GM23338 (cell line): ENCODE results near the gene ELF5. TPM values are rescaled to one million over a fixed set of nuclear protein-coding genes. Genes with fewer than 3 reads are reported as not detected.

Experiments used
- ATAC-seq: fragments of 200-7000 bp; cut with Tn5 transposase; 3 replicates; pipeline ENCODE4 v1.9.1; 2020
- DNase-seq: peaks from one replicate; pipeline ENCODE4 v3.0.0-alpha.2; 2015; ENCODE audit warnings: low spot score
- H2AFZ ChIP-seq: fragments of 200-600 bp; sonication (generic); 2 replicates; pipeline ENCODE4 v1.8.0; 2016; ENCODE audit warnings: antibody characterized with exemption, mild to moderate bottlenecking, moderate library complexity
- H3F3A ChIP-seq: fragments of 200-600 bp; sonication (generic); replicated peaks from 2 replicates; pipeline ENCODE4 v1.8.0; 2017; ENCODE audit warnings: antibody characterized with exemption, mixed run types, low read depth
- H3K27ac ChIP-seq: fragments of 200-600 bp; sonication (generic); 2 replicates; pipeline ENCODE4 v1.6.1; 2016; ENCODE audit warnings: low read depth
- H3K27me3 ChIP-seq: fragments of 200-600 bp; sonication (generic); 2 replicates; pipeline ENCODE4 v1.8.0; 2016; ENCODE audit warnings: mild to moderate bottlenecking, mixed run types, moderate library complexity; ENCODE audit not compliant: insufficient read depth
- H3K36me3 ChIP-seq: fragments of 200-600 bp; sonication (generic); 2 replicates; pipeline ENCODE4 v1.8.0; 2016; ENCODE audit warnings: mild to moderate bottlenecking; ENCODE audit not compliant: insufficient read depth
- H3K4me1 ChIP-seq: fragments of 200-600 bp; sonication (generic); 2 replicates; pipeline ENCODE4 v1.8.0; 2016; ENCODE audit warnings: mild to moderate bottlenecking, moderate library complexity; ENCODE audit not compliant: insufficient read depth
- H3K4me2 ChIP-seq: fragments of 200-600 bp; sonication (generic); 2 replicates; pipeline ENCODE4 v1.7.1; 2017; ENCODE audit warnings: mixed run types
- H3K4me3 ChIP-seq: fragments of 200-600 bp; sonication (generic); 2 replicates; pipeline ENCODE4 v1.6.1; 2016; ENCODE audit warnings: mixed run types
- H3K79me2 ChIP-seq: fragments of 200-600 bp; sonication (generic); replicated peaks from 2 replicates; pipeline ENCODE4 v1.8.0; 2017; ENCODE audit warnings: mild to moderate bottlenecking; ENCODE audit not compliant: insufficient read depth
- H3K9me2 ChIP-seq: fragments of 200-600 bp; sonication (generic); 2 replicates; pipeline ENCODE4 v1.8.0; 2017; ENCODE audit not compliant: insufficient read depth
- H4K20me1 ChIP-seq: fragments of 200-600 bp; sonication (generic); replicated peaks from 2 replicates; pipeline ENCODE4 v1.8.0; 2017; ENCODE audit warnings: mild to moderate bottlenecking; ENCODE audit not compliant: insufficient read depth
- H3K27ac Mint-ChIP-seq: 2 replicates; pipeline ENCODE4 v1.8.0; 2020; ENCODE audit warnings: inconsistent platforms, mild to moderate bottlenecking, moderate library complexity, mixed read lengths
- H3K27me3 Mint-ChIP-seq: 3 replicates; pipeline ENCODE4 v1.8.0; 2022; ENCODE audit warnings: low read depth, mild to moderate bottlenecking, moderate library complexity, mixed read lengths, inconsistent platforms; ENCODE audit not compliant: insufficient read depth, poor library complexity
- H3K36me3 Mint-ChIP-seq: 3 replicates; pipeline ENCODE4 v1.8.0; 2021; ENCODE audit warnings: low read depth, mild to moderate bottlenecking, inconsistent platforms, moderate library complexity, mixed read lengths
- H3K4me1 Mint-ChIP-seq: 3 replicates; pipeline ENCODE4 v1.8.0; 2020; ENCODE audit warnings: mild to moderate bottlenecking, inconsistent platforms, mixed read lengths
- H3K4me3 Mint-ChIP-seq: 3 replicates; pipeline ENCODE4 v1.8.0; 2021; ENCODE audit warnings: moderate library complexity, mild to moderate bottlenecking, inconsistent platforms, mixed read lengths
- H3K9me3 Mint-ChIP-seq: 3 replicates; pipeline ENCODE4 v1.8.0; 2020; ENCODE audit warnings: moderate library complexity, mild to moderate bottlenecking, inconsistent platforms, mixed read lengths
- CREB1 ChIP-seq: fragments of 250-450 bp; sonication (Bioruptor Pico); IDR thresholded peaks from 2 replicates; pipeline ENCODE4 v1.5.0; 2020; ENCODE audit warnings: low read depth, mild to moderate bottlenecking, moderate library complexity
- EZH2 ChIP-seq: fragments of 200-600 bp; sonication (generic); IDR thresholded peaks from one replicate; pipeline ENCODE4 v1.8.0; 2017; ENCODE audit warnings: antibody characterized with exemption, mild to moderate bottlenecking, low read depth; ENCODE audit not compliant: unreplicated experiment
- EZH2phosphoT487 ChIP-seq: fragments of 200-600 bp; sonication (generic); IDR thresholded peaks from one replicate; pipeline ENCODE4 v1.8.1; 2018; ENCODE audit warnings: antibody characterized with exemption; ENCODE audit not compliant: unreplicated experiment
- JUNB ChIP-seq: IDR thresholded peaks from one replicate; pipeline ENCODE4 v1.6.1; 2016; ENCODE audit warnings: antibody characterized with exemption; ENCODE audit not compliant: unreplicated experiment
- POLR2AphosphoS5 ChIP-seq: IDR thresholded peaks from 2 replicates; pipeline ENCODE4 v1.6.1; 2016; ENCODE audit warnings: antibody characterized with exemption, low read depth
- STAT1 ChIP-seq: IDR thresholded peaks from one replicate; pipeline ENCODE4 v1.6.1; 2016; ENCODE audit warnings: antibody characterized with exemption; ENCODE audit not compliant: unreplicated experiment
- ZNF114 ChIP-seq: fragments of 250-450 bp; sonication (Bioruptor Pico); IDR thresholded peaks from 2 replicates; pipeline ENCODE4 v1.5.0; 2020; ENCODE audit warnings: mild to moderate bottlenecking, moderate library complexity
- ZNF331 ChIP-seq: fragments of 250-450 bp; sonication (Bioruptor Pico); IDR thresholded peaks from 2 replicates; pipeline ENCODE4 v1.5.0; 2020; ENCODE audit warnings: low read depth, mild to moderate bottlenecking, moderate library complexity
- polyA plus RNA-seq: library from polyadenylated mRNA; unstranded; fragments of >200 nt; fragmentation: Nextera tagmentation; extraction: Ambion mirVana; gene quantifications from 2 replicates; pipeline ENCODE4 v1.2.1, GENCODE V29; 2016
- total RNA-seq: library from RNA; depleted of rRNA; stranded (reverse); fragments of >200 nt; shearing (Covaris generic); gene quantifications from 2 replicates; pipeline ENCODE4 v1.2.3, GENCODE V29; 2014
- TF ChIP-seq, protein P1 (sequence below): IDR thresholded peaks from one replicate; pipeline ENCODE4 v1.6.1; 2018; ENCODE audit warnings: antibody characterized with exemption; ENCODE audit not compliant: unreplicated experiment
- TF ChIP-seq, protein P2 (sequence below): fragments of 250-450 bp; sonication (Bioruptor Pico); IDR thresholded peaks from 2 replicates; pipeline ENCODE4 v1.5.0; 2020; ENCODE audit warnings: mild to moderate bottlenecking, moderate library complexity

ELF5 gene
- total and polyA plus RNA-seq, 2 experiments from 2014 or later, result not detected

GRCh38 chr11:34457607-34458006 lies 56.0 kb downstream of the ELF5 start:
- H3K27ac Mint-ChIP-seq, result no peak overlapping the region
- ATAC-seq (no peak), DNase-seq (no peak)
- Histone ChIP-seq H3F3A (no peaks in the 10 kb centered on the region), H3K27ac (no peak overlapping the region), H3K79me2 (no peaks in the 10 kb centered on the region), H3K9me2 (no peaks in the 10 kb centered on the region), H3K27me3 (no peaks in the 10 kb centered on the region), H3K4me3 (no peak overlapping the region), H3K4me2 (no peak overlapping the region), H3K36me3 (peaks cover 10% of the 10 kb centered on the region; the same call in 1 of the 2 replicates), H4K20me1 (no peaks in the 10 kb centered on the region; the same call in 1 of the 2 replicates), H2AFZ (no peak overlapping the region), H3K4me1 (no peaks in the 10 kb centered on the region)
- H3K9me3 Mint-ChIP-seq, result no peaks in the 10 kb centered on the region
- no peaks in the 10 kb centered on the region; the same call in 2 of the 3 replicates for H3K4me1 Mint-ChIP-seq
- H3K36me3 Mint-ChIP-seq, result peaks cover 24% of the 10 kb centered on the region; the same call in 2 of the 3 replicates
- TF ChIP-seq ZNF114 (CRISPR knock-in tag) (no peak), STAT1 (no peak), POLR2AphosphoS5 (no peak), CREB1 (CRISPR knock-in tag) (no peak), EZH2phosphoT487 (no peak)
- TF ChIP-seq, protein P1, sequence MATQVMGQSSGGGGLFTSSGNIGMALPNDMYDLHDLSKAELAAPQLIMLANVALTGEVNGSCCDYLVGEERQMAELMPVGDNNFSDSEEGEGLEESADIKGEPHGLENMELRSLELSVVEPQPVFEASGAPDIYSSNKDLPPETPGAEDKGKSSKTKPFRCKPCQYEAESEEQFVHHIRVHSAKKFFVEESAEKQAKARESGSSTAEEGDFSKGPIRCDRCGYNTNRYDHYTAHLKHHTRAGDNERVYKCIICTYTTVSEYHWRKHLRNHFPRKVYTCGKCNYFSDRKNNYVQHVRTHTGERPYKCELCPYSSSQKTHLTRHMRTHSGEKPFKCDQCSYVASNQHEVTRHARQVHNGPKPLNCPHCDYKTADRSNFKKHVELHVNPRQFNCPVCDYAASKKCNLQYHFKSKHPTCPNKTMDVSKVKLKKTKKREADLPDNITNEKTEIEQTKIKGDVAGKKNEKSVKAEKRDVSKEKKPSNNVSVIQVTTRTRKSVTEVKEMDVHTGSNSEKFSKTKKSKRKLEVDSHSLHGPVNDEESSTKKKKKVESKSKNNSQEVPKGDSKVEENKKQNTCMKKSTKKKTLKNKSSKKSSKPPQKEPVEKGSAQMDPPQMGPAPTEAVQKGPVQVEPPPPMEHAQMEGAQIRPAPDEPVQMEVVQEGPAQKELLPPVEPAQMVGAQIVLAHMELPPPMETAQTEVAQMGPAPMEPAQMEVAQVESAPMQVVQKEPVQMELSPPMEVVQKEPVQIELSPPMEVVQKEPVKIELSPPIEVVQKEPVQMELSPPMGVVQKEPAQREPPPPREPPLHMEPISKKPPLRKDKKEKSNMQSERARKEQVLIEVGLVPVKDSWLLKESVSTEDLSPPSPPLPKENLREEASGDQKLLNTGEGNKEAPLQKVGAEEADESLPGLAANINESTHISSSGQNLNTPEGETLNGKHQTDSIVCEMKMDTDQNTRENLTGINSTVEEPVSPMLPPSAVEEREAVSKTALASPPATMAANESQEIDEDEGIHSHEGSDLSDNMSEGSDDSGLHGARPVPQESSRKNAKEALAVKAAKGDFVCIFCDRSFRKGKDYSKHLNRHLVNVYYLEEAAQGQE, result no peak
- H3K4me3 Mint-ChIP-seq, result no peak overlapping the region
- H3K27me3 Mint-ChIP-seq, result no peaks in the 10 kb centered on the region

DNA sequence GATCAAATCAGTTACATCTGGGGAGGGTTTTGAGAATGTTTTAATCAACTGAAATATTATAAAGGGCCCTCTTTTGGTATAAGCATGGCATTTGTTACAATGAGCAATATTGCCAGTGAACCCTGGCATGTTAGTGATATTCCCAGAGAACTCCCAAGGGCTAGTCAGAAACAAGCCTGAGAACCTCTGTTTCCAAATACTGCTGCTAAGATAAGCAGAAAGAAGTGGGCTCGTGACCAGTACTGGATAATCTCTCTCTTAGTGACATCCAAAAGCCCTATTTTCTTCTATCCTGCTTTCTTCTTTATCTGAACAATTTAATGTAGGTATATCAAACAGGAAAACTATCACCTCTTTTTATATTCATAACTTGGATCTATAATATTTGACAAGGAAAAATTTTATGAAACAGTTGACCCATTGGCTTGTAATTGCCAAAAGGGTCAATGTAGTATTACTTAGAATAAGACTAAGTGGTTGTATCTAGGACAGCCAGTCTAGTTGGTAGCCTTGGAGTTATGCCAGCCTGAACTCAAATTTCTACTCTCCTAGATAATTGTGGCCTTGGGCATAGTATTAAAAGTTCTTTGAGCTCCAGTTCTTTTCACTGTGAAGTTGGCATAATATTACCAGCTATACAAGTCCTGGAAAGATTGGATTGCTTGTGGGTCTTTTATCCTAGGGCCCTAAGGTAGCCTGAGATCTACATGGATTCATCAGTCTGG lies 59.1 kb downstream of the ELF5 start:
- H3F3A ChIP-seq, result no peaks in the 10 kb centered on the region
- no peaks in the 10 kb centered on the region for H3K27me3 ChIP-seq
- DNase-seq (no peak), ATAC-seq (no peak)
- H3K4me2 ChIP-seq, result no peak overlapping the region
- no peaks in the 10 kb centered on the region for H3K4me1 ChIP-seq
- no peaks in the 10 kb centered on the region for H3K79me2 ChIP-seq
- no peak overlapping the region for H3K4me3 ChIP-seq
- Mint-ChIP-seq H3K36me3 (peaks cover 17% of the 10 kb centered on the region; the same call in 2 of the 3 replicates), H3K27me3 (no peaks in the 10 kb centered on the region), H3K4me3 (no peak overlapping the region), H3K4me1 (no peaks in the 10 kb centered on the region; the same call in 2 of the 3 replicates), H3K9me3 (no peaks in the 10 kb centered on the region), H3K27ac (no peak overlapping the region)
- no peak overlapping the region for H2AFZ ChIP-seq
- no peak overlapping the region for H3K27ac ChIP-seq
- H4K20me1 ChIP-seq, result peaks cover 5% of the 10 kb centered on the region; the same call in 1 of the 2 replicates
- peaks cover 27% of the 10 kb centered on the region; the same call in 1 of the 2 replicates for H3K36me3 ChIP-seq
- no peaks in the 10 kb centered on the region for H3K9me2 ChIP-seq
- TF ChIP-seq JUNB (no peak), STAT1 (no peak), POLR2AphosphoS5 (no peak), EZH2phosphoT487 (no peak), ZNF331 (CRISPR knock-in tag) (no peak), CREB1 (CRISPR knock-in tag) (no peak), EZH2 (no peak)
- TF ChIP-seq, protein P2, sequence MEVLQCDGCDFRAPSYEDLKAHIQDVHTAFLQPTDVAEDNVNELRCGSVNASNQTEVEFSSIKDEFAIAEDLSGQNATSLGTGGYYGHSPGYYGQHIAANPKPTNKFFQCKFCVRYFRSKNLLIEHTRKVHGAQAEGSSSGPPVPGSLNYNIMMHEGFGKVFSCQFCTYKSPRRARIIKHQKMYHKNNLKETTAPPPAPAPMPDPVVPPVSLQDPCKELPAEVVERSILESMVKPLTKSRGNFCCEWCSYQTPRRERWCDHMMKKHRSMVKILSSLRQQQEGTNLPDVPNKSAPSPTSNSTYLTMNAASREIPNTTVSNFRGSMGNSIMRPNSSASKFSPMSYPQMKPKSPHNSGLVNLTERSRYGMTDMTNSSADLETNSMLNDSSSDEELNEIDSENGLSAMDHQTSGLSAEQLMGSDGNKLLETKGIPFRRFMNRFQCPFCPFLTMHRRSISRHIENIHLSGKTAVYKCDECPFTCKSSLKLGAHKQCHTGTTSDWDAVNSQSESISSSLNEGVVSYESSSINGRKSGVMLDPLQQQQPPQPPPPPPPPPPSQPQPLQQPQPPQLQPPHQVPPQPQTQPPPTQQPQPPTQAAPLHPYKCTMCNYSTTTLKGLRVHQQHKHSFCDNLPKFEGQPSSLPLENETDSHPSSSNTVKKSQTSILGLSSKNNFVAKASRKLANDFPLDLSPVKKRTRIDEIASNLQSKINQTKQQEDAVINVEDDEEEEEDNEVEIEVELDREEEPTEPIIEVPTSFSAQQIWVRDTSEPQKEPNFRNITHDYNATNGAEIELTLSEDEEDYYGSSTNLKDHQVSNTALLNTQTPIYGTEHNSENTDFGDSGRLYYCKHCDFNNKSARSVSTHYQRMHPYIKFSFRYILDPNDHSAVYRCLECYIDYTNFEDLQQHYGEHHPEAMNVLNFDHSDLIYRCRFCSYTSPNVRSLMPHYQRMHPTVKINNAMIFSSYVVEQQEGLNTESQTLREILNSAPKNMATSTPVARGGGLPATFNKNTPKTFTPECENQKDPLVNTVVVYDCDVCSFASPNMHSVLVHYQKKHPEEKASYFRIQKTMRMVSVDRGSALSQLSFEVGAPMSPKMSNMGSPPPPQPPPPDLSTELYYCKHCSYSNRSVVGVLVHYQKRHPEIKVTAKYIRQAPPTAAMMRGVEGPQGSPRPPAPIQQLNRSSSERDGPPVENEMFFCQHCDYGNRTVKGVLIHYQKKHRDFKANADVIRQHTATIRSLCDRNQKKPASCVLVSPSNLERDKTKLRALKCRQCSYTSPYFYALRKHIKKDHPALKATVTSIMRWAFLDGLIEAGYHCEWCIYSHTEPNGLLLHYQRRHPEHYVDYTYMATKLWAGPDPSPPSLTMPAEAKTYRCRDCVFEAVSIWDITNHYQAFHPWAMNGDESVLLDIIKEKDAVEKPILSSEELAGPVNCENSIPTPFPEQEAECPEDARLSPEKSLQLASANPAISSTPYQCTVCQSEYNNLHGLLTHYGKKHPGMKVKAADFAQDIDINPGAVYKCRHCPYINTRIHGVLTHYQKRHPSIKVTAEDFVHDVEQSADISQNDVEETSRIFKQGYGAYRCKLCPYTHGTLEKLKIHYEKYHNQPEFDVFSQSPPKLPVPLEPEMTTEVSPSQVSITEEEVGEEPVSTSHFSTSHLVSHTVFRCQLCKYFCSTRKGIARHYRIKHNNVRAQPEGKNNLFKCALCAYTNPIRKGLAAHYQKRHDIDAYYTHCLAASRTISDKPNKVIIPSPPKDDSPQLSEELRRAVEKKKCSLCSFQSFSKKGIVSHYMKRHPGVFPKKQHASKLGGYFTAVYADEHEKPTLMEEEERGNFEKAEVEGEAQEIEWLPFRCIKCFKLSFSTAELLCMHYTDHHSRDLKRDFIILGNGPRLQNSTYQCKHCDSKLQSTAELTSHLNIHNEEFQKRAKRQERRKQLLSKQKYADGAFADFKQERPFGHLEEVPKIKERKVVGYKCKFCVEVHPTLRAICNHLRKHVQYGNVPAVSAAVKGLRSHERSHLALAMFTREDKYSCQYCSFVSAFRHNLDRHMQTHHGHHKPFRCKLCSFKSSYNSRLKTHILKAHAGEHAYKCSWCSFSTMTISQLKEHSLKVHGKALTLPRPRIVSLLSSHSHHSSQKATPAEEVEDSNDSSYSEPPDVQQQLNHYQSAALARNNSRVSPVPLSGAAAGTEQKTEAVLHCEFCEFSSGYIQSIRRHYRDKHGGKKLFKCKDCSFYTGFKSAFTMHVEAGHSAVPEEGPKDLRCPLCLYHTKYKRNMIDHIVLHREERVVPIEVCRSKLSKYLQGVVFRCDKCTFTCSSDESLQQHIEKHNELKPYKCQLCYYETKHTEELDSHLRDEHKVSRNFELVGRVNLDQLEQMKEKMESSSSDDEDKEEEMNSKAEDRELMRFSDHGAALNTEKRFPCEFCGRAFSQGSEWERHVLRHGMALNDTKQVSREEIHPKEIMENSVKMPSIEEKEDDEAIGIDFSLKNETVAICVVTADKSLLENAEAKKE, result no peak
